ENCODE data around the gene ATG4C. TPM values are rescaled to one million over a fixed set of nuclear protein-coding genes. Genes with fewer than 3 reads are reported as not detected.
A peak's percentile ranks its signal among the peaks of the same experiment; 100 is the strongest.
"Not testable (repeated sequence)": the region's sequence is repeated elsewhere in the genome, so short reads cannot be mapped to it uniquely, and the experiment has no call there.

ATG4C gene
- total RNA-seq, 1 donor from 2014 or later: 11.1 TPM

DNA sequence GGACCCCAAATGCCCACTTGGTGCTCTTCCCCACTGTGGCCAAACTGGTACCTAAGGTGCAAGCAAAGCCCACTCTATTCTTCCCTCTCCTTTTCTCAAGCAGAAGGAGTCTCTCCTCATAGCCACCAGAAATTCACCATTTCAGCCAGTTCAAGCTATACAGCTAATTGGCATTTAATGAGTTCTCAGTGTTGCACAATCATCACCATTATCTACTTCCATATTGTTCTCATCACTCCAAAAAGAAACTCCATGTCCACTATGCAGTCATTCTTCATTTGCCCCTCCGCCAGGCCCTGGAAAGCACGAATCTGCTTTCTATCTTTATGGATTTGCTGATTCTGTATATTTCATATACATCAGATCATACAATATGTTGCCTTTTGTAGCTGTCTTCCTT, 9.9 kb upstream of the ATG4C start:
- DNase-seq (ENCODE audit: low spot score): no peak

GRCh38 chr1:62774971-62775595, 8.8 kb upstream of the ATG4C start:
- DNase-seq (ENCODE audit: low spot score): no peak

DNA sequence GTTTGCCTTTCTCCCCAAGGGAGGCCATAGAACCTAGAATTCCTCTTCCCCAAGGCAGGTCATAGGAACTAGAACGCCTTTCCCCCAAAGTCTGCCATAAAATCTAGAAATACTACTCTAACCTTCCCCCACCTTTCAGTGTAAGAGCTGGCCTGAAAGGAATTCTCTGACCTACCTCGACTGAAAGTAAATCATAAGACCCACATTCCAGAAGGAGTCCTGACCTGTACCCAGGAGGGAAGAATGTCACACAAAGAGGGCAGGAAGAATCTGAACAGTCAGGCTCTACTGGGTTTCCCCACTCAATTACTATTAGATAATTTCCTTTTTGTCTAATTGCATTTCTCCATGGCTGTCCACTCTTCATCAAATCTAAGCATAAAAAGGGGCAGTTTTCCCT, 5.7 kb upstream of the ATG4C start:
- peak; percentile 51 for DNase-seq (ENCODE audit: low spot score)

DNA sequence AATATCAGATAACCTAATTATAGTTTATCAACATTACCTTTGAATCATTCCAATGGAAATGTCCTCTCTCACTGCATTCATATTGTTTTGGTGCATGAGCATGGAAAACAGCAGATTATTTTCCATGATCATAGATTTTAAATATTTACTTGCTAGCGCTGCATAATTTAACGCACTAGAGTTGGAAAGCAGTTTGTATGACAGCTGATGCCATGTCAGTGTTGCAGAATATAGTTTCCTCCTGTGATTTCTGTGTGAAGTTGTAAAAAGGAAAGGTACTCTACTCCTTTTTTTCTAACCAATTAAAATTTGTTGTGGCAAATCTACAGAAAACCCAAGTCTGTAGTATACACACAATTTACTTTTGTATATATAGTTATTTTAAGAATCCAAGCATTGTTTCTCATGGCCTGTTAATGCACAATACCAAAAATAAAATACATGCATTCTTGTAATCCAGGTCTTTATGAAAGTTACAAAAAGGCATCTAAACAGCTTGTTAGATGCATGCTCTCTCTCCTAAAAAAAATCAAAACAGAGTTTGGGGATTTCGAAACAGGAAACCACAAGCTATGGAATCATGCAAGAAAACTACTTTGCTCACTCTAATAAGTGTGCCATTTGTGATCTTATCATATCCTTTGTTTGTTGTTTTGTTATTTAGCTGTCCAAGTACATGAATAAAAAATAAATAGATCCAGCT, 1.9 kb upstream of the ATG4C start:
- DNase-seq (ENCODE audit: low spot score): no peak

DNA sequence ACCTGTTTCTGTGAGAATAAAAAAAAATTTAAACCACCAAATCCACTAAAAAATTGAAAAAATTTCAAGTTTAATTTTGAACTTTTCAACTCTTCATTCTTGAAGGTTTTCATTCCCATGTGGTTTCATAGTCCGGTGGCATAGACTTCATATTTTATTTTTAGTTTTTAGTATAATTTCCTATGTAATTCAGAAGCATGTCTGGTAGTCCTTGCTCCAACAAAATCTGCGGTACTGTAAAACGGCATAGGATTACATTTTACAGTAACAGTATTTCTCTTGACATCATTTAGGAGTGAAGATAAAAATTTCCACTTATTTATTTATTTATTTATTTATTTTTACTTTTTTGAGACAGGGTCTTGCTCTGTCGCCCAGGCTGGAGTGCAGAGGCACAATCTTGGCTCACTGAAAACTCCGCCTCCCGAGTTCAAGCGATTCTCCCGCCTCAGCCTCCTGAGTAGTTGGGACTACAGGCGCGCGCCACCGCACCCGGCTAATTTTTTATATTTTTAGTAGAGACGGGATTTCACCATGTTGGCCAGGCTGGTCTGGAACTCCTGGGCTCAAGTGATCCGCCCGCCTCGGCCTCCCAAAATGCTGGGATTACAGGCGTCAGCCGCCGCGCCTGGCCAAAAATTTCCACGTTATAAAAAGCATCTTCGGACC, 1.3 kb upstream of the ATG4C start:
- DNase-seq (ENCODE audit: low spot score): not testable (repeated sequence)

GRCh38 chr1:62784509-62785365, 805 bp downstream of the ATG4C start:
- no peak for DNase-seq (ENCODE audit: low spot score)

DNA sequence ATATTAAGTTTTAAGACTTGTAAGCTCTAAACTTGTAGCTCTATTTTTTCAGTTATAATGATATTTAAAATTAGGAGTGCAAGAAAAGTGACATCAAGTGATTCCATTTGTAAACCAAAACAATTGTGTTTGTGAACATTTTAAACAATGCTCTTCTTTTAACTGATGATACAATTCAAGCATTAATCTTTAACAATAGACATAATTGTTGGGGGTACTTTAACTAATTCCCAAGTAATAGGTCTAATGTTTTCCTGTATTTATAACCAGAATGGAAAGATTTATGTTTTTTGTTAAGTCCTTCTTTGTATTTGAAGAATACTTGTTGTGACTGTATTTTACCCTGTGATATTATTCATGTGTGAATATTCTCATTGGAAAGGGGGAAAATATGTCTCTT, 6.8 kb downstream of the ATG4C start:
- DNase-seq (ENCODE audit: low spot score): no peak

GRCh38 chr1:62794053-62794452, 10.1 kb downstream of the ATG4C start:
- no peak for DNase-seq (ENCODE audit: low spot score)

GRCh38 chr1:62796221-62796620, 12.3 kb downstream of the ATG4C start:
- DNase-seq (ENCODE audit: low spot score): no peak

DNA sequence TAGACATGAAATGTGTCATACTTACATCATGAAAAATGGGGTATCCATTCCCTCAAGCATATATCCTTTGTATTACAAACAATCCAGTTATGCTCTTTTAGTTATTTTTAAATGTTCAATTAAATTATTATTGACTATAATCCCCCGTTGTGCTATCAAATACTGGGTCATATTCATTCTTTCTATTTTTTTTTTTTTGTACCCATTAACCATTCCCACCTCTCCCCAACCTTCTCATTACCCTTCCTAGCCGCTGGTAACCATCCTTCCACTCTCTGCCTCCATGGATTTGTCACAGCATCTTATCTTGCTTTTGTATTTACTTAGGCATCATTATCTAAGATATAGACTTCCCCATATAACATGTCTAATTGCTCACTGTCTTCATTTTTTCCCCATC, 15.8 kb downstream of the ATG4C start:
- DNase-seq (ENCODE audit: low spot score): no peak

DNA sequence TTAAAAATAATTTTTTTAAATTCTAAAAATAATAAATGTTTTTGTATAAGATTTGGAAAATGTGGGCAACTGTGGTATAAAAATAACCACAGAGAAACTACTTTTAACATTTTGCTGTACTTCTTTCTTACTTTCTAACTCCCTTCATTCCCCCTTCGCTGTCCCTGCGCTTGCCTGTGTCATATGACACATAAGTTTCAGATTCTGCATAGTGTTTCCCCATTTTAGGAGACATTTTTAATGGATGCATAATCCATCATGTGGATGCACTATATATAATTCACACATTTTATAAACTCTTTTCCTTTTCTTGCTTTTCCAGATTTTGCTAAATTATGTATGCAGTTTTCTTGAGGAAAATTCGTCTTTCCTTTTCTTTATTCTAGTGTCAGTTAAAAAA, 16.3 kb downstream of the ATG4C start:
- DNase-seq (ENCODE audit: low spot score): no peak

DNA sequence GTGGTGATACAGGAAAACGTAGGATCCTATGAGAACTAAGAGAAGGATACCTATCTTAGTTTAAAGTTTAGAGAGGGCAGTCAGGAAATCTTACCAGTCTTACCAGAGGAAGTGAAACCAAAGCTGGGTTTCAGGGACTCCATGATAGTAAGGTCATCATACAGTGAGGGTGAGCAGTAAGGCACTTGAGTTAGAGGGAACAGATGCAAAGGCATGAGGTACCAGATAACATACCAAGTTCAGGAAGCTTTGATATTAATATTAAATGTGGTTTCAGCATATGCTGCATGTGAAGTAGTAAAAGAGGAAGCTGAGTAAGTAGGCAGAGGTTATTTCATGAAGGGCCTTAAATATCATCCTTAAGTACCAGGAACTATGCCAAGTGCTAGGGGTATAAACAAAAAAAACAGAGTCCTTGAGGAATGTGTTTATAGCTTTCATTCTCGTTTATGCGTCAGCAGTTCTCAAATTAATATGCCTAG, 16.9 kb downstream of the ATG4C start:
- DNase-seq (ENCODE audit: low spot score): peak; percentile 30

DNA sequence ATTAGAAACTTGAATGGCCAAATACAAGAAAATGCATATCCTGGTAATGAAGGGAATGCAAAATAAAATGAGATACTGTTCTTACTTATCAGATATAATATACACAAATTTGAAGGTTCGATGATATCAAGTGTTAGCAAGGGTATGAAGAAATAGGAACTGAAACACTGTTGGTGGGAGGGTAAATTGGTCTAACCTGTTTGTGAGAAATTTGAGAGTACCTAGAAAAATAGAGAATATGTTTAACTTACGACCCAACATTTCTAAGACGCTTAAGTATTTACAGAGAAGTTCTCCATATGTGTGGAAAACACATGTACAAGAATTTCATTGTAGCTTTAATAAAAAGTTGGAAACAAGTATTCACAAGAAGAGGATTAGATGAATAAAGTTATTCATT, 25.9 kb downstream of the ATG4C start:
- no peak for DNase-seq (ENCODE audit: low spot score)

GRCh38 chr1:62810420-62811274, 26.7 kb downstream of the ATG4C start:
- DNase-seq (ENCODE audit: low spot score): no peak

DNA sequence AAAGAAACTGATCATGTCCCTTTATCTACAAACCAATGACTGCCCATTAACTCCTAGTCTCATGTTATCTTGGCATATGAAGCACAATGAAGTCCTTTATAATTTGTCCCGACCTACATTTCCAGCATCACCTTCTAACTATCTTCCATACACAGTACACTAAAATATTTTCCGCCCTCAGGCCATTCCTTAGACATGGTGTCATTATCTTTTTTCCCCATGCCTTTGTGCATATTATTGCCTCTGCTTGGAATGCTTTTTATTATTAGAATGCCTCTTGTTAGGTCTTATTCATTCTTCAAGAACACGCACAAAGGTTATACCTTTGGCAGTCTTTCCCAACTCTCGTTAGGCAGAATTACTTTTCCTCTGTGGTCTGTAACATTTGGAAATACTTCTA, 39.6 kb downstream of the ATG4C start:
- no peak for DNase-seq (ENCODE audit: low spot score)

DNA sequence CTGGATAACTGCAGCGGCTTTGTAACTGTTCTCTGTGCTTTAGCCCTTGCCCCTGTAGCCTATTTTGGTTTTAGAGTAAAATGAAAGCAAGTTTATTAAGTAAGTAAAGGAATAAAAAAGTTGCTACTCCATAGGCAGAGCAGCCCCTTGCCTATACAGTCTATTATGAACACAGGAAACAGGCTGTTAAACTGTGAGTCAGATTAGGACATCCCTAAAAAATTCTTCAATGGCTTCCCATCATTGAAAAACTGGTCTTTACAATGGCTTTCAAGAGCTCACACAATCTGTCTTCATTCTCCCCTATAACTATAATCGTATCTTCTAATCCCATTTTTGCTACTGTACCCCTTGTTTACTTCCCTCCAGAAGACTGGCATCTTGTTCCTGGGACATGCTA, 43.0 kb downstream of the ATG4C start:
- DNase-seq (ENCODE audit: low spot score): no peak

- DNase-seq (ENCODE audit: low spot score): not testable (repeated sequence)
These were observed 43.9 kb downstream of the ATG4C start for GRCh38 chr1:62827786-62828185.

DNA sequence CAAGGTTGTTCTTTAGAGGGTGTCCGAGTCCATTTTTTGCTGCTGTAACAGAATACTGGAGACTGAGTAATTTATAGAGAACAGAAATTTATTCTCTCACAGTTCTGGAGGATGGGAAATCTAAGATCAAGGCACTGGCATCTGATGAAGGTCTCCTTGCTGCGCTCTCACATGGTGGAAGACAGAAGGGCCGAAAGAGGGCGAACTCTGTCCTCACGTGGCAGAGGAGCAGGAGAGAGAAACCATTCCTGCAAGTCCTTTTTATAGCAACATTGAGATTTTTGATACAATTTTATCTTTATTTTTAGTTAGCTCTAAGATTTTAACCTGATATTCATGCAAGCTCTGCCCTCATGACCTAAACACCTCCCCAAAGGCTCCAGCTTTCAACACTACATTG, 48.3 kb downstream of the ATG4C start:
- DNase-seq (ENCODE audit: low spot score): no peak

GRCh38 chr1:62833529-62833928, 49.6 kb downstream of the ATG4C start:
- no peak for DNase-seq (ENCODE audit: low spot score)

DNA sequence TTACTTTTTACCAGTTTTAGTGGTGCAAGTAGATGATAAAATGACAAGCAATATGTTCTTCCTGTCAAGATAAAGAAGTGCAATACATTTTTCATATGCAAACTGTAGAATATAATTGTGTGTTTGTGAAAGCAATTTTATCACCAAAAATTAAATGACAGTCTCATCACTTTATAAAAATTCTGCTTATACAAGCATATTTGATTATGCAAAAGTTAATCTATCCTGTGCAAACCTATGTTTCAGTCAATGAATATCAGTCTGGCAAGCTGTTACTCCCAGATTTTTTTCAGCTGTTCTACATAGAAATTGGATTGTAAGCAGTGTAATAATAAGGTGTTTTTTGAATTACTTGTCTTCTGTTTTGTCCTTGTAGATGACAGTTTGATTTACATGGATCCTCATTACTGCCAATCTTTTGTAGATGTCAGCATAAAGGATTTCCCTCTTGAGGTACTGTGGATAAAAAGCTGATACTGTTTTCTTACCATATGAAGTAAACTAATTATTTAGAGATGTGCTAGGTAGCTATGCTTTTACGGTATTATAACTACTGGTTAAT, 50.5 kb downstream of the ATG4C start:
- DNase-seq (ENCODE audit: low spot score): no peak

Measured in umbilical cord (tissue), 2 donors.